GM18873 (cell line): ENCODE measurements around the gene POU2AF1.

Experiments
- ATAC-seq: cut with Tn5 transposase; IDR thresholded peaks from one replicate; pipeline ENCODE4 v1.9.1; 2021; ENCODE audit warnings: mild to moderate bottlenecking, moderate library complexity, moderate number of reproducible peaks; ENCODE audit not compliant: unreplicated experiment, low FRiP score

Gene POU2AF1, protein sequence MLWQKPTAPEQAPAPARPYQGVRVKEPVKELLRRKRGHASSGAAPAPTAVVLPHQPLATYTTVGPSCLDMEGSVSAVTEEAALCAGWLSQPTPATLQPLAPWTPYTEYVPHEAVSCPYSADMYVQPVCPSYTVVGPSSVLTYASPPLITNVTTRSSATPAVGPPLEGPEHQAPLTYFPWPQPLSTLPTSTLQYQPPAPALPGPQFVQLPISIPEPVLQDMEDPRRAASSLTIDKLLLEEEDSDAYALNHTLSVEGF

GRCh38 chr11:111378861-111379601, at the start of gene POU2AF1:
Gene POU2AF1 (minus strand): TSS chr11:111379275. CDS start chr11:111379177, 98 bp downstream.
- ATAC-seq: peak; percentile 51

- no peak for ATAC-seq
Observed at GRCh38 chr11:111428113-111428876, 49.2 kb upstream of the POU2AF1 start.

DNA sequence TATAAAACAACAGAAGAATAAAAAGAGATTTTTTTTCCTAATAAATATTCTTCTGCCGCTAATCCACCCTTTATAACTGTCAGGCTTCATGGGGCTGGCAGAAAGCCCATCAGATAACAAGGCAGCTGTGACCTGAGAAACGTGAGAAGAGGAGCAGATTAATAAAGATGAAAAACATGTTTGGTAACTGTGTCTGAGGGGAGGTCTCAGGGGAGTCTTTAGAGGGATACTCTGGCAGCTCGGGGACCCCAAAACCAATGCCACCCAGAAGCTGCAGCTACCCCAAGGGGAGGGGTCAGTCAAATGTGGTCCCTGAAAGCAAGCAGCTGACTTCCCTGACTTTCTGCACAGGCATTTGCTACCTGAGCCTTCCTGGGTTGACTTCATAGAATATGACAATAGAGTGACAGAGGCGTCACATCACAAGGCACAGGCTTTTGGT, 48.4 kb upstream of the POU2AF1 start:
- ATAC-seq: no peak

DNA sequence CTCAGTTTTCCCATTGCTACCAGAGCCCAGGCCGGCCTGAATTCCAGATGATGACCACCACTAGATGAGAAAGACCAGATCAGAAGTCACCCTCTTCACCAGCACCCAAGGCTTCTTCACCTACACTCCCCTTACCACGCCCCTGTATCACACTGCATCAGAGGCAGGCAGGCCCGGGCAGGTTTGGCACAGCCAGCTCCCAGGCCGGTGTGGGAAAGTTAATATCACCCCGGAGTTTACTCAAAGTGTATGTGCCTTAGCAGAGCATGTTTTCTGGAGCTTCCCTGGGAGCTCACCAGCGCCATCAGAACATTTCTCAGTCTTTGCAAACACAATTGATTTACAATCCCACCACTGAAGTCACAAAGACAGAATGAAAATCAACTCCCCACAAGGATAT, 47.5 kb upstream of the POU2AF1 start:
- no peak for ATAC-seq

DNA sequence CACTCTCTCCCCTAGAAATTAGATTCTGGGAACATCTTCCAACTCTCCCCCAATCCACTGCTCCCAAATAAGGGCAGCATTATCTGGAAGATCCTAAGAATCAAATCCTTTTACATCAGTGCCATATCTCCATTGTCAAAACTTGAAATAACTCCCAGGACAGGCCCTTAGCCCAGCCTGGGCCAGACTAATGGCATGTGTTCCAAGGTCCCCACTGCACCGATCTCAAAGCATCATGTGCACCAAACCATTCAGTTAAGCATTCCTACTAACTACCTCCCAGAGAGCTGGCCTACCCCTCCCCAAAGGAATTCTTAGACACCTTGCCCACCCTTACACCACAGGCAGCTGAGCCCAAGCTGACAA, 44.2 kb upstream of the POU2AF1 start:
- no peak for ATAC-seq

DNA sequence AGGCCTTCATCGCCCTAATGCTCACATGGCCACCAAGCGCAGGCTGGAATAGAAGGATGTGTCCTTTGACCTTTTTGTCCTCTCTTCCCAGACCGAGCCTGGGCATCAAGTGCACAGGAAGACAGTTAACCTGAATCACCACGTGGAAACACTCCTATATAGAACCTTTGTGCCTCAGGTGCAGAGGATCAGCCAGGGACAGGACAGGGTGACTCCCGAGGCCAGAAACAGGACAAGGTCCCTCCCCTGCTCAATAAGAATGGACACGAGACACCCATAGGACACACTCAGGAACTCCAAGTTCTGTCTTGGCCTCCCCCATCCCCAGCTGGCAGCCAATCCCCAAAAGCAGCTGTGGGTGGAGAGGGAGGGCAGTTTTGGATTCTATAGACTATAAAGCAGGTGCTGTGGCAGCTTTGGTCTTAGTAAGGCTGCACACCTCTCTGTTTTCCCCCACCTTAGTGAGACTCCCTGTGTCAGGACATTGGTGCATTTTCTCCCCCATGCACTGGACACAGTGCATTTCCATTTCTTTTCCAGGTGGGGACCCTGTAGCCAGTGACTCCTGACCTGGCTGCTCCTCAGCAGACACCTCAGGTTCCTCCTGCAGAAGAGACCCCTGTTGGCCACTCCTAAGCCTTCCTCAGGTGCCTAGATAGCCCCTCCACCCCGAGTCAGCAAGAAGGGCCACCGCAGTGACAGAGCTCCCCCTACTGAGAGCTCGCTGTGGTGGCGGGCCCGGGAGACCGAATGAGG, 43.6 kb upstream of the POU2AF1 start:
- ATAC-seq: peak; percentile 72

DNA sequence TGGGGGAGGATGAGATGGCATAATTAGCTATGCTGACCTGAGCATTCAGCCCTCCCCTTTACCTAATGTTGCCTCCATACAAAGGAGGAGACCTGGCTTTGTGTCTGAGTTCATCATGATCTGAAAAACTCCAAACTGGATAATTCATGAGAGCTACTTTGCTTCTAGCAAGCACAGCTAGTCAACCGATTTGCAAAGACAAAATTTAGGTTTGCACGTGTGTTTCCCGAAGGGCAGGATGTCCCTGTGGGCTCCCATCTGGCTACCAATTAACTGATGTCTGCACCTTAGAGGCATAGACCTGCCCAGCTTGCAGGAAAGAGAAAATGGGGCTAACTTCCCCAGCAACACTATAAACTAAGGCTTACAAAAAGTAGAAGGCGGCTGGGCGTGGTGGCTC, 42.2 kb upstream of the POU2AF1 start:
- no peak for ATAC-seq

- no peak for ATAC-seq
Observed at GRCh38 chr11:111419641-111420327, 40.7 kb upstream of the POU2AF1 start.

GRCh38 chr11:111419181-111419580, 40.1 kb upstream of the POU2AF1 start:
- no peak for ATAC-seq

DNA sequence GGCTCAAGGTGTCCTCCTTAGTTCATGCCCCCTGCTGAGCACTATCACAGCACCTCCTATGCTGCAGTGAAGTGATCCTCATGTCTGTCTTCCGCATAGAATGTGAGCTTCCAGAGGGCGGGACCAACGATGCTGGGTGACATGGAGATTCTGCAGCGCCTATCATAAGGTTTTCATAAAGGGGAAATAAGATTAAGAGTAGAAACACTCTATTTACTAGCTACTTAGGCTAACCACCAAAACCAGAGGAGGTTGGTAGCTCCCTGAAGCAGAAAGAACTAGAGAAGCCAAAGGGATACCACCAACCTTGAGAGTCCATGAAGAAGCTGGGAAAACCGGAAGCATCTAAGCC, 39.3 kb upstream of the POU2AF1 start:
- ATAC-seq: no peak

DNA sequence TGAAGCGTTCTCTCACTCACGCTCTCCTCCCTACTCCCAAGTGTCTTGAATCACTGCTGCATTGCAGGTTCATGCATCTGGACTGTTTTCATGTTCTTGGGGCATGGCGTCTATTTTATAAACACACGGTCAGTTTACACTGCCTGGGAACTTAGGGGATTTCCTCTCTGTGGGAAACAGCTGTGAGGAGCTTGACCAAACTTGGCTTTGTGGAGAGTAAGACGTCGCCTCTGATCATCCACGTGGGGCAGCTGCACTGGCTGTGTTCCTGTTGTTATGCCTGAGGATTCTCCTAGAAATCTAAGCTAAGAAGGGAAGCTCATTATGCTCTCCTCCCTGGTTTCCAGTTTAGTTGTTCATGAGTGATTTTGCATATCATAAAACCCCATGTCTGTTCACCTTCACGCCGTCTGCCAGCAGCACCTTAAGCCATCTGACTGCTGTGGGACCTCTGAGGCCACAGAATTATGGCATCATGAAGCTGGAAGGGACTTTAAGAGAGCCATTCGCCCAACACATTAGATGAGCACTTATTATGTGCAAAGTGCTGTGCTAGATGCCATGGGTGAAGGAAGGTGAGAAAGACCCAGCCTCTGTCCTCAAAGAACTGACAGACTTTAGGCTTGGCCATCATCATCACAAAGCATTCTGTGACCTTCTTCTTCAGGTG, 38.8 kb upstream of the POU2AF1 start:
- peak; percentile 37 for ATAC-seq

DNA sequence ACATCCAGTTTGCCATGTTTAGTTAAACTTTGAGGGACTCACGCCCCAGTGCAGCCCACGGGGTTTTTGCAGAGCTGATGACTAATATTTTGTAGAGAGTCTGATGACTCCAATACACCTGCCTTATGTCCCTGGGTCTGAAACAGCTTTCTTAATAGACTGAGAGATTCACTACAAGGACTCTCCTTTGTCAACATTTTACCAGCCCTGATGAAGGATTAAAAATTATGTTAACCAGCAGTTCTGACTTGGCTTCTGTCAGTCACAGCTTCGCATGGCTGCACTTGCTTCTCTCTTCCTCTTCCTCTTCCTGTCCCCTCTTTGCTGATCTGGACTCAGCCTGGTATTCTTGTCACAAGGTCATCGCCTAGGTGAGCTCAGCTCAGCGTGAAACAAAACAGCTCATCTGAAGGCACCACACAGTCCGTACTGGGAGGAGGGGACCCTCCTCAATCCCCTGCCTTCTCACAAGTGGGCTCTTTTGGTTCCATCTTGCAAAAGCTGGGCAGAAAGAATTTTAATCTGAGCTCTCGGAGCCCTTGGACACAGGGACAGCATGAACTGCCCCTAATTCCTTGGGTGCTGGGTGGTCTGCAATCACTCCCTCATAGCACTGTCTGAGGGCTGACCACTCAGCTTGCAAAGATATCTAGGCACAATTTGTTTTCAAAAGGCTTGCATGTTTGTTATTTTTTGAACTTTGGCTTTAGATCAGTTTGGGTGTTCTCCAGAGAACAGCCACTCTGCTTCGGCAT, 38.1 kb upstream of the POU2AF1 start:
- peak; percentile 50 for ATAC-seq

GRCh38 chr11:111416231-111416960, 37.3 kb upstream of the POU2AF1 start:
- ATAC-seq: no peak

DNA sequence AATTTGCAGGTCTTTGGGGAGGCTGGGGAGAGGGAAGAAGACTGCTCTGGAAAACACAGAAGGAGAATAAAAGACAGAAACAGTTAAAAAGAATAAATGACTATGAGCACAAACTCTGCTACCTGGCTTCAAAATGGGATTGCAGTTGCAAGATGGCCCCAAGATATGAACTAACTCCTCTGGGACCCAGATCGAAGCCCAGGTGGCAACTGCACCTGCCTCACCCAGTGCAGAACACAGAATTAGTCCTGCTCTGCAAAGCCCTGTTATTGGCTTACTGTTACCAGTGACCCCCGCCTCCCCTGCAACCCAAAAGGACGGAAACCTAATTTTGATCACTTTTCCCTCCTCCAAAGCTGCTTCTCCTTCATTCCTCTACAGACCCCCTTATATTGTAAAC, 35.9 kb upstream of the POU2AF1 start:
- ATAC-seq: no peak

GRCh38 chr11:111414267-111414931, 35.3 kb upstream of the POU2AF1 start:
- no peak for ATAC-seq

GRCh38 chr11:111413849-111414248, 34.8 kb upstream of the POU2AF1 start:
- no peak for ATAC-seq

DNA sequence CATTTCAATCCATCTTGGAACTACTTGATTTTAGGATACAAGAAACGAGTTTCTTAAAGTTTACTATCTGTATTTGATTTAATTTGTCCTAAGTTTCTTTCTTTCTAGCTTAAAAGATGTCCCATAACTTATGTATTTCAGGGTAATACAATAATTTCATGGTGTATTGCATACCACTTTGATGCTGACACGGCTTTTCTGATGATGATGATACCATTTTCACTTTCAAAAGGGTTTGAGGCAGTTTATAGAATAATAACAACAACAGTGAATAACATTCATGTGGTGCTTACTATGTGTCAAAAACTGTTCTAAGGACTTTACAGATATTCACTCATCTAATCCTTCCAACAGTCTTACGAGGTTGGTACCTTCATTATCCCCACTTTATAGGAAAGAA, 33.2 kb upstream of the POU2AF1 start:
- ATAC-seq: no peak

- no peak for ATAC-seq
Observed at GRCh38 chr11:111411456-111411855, 32.4 kb upstream of the POU2AF1 start.
